RWPE1 (cell line): Measurements from ENCODE around the gene IRX2.

ENCODE experiments used
- CTCF ChIA-PET: fragments of 350-600 bp; sonication (Branson Sonifier 250); formaldehyde crosslinking; extraction: SDS; loops from one replicate; lab custom pipeline; 2021; lab: Yijun Ruan, JAX
- POLR2A ChIA-PET: fragments of 400-600 bp; formaldehyde crosslinking; extraction: SDS; loops from one replicate; lab custom pipeline; 2020; ENCODE audit warnings: antibody characterized with exemption; ENCODE audit not compliant: low non-redundant PET; lab: Yijun Ruan, JAX
- DNase-seq: peaks from one replicate; pipeline ENCODE4 v3.0.0; 2012; ENCODE audit warnings: low spot score
- H3K27ac ChIP-seq: fragments of 450-650 bp; 2 replicates; pipeline ENCODE4 v1.5.1; 2017
- TF ChIP-seq, protein P1 (sequence below): fragments of 450-650 bp; conservative IDR thresholded peaks from 2 replicates; pipeline ENCODE4 v1.5.1; 2017; ENCODE audit warnings: low read depth, mild to moderate bottlenecking

The IRX2 gene

DNA sequence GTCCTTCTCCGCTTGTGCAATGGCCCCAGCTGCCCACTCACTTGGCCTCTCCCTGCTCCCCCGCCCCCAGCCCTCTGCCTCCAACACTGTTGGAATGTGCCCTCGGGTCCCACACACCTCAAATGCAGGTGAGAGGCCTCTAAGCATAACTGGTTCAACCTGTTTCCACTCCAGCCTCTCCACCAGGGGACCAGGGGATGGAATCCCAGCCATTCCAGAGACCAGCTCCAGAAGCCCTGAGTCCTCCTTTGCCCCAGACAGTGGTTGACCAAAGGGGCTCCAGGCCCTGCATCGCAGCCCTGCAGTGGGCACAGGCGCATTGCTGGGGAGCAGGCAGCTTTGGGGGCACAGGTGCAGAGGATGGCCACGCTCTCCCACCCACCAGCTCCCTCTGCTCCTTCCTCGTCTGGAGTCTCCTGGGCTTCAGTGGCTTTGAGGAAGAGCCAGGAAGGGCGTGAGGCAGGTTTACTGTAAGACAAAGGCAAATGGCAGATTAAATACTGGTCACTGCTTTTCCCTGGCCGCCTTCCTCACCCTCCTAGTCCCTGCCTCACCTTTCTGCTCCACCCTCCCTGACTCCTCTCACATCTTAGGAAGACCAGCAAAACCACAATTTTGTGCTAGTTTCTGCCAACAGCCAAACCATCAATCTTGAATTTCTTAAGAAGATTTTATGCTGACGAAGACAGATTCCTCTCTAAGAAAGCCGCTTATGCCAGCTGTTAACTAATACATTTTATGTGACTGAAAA is 29.1 kb upstream of the IRX2 start:
- no peak overlapping the region for H3K27ac ChIP-seq
- CTCF ChIA-PET: interaction anchor here (0.6 to 1.3 kb wide), 2 partner anchors 24 to 28 kb away, joined by 4 to 7 read pairs; no protein-coding TSS in a partner anchor
- peak; percentile 87 for DNase-seq
- POLR2A ChIA-PET: interaction anchor here (0.7 to 1.0 kb wide), 2 partner anchors 28 to 30 kb away, joined by 3 to 4 read pairs; no protein-coding TSS in a partner anchor
- TF ChIP-seq, protein P1, sequence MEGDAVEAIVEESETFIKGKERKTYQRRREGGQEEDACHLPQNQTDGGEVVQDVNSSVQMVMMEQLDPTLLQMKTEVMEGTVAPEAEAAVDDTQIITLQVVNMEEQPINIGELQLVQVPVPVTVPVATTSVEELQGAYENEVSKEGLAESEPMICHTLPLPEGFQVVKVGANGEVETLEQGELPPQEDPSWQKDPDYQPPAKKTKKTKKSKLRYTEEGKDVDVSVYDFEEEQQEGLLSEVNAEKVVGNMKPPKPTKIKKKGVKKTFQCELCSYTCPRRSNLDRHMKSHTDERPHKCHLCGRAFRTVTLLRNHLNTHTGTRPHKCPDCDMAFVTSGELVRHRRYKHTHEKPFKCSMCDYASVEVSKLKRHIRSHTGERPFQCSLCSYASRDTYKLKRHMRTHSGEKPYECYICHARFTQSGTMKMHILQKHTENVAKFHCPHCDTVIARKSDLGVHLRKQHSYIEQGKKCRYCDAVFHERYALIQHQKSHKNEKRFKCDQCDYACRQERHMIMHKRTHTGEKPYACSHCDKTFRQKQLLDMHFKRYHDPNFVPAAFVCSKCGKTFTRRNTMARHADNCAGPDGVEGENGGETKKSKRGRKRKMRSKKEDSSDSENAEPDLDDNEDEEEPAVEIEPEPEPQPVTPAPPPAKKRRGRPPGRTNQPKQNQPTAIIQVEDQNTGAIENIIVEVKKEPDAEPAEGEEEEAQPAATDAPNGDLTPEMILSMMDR: no peak

DNA sequence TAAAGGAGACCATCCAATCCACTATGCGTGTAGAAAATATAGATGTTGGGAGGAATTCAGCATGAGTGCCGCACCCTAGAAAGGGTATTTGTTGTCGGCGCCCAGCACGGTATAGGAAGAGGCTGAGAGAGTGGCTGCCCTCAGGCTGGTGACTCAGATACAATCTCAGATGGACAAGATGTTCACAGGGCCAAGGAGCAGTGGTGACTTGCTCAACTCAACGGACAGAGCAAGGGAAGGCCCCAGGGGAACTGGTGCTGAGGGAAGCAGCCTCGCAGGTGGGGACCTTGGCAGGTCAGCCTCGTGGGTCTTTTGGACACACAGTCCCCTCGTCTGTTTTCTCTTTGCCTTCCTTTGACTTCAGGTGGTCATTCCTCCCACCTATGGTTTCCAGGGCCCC is 28.0 kb upstream of the IRX2 start:
- ChIA-PET POLR2A (no interaction called here), CTCF (no interaction called here)
- DNase-seq: peak; percentile 20
- TF ChIP-seq, protein P1: no peak
- no peak overlapping the region for H3K27ac ChIP-seq

DNA sequence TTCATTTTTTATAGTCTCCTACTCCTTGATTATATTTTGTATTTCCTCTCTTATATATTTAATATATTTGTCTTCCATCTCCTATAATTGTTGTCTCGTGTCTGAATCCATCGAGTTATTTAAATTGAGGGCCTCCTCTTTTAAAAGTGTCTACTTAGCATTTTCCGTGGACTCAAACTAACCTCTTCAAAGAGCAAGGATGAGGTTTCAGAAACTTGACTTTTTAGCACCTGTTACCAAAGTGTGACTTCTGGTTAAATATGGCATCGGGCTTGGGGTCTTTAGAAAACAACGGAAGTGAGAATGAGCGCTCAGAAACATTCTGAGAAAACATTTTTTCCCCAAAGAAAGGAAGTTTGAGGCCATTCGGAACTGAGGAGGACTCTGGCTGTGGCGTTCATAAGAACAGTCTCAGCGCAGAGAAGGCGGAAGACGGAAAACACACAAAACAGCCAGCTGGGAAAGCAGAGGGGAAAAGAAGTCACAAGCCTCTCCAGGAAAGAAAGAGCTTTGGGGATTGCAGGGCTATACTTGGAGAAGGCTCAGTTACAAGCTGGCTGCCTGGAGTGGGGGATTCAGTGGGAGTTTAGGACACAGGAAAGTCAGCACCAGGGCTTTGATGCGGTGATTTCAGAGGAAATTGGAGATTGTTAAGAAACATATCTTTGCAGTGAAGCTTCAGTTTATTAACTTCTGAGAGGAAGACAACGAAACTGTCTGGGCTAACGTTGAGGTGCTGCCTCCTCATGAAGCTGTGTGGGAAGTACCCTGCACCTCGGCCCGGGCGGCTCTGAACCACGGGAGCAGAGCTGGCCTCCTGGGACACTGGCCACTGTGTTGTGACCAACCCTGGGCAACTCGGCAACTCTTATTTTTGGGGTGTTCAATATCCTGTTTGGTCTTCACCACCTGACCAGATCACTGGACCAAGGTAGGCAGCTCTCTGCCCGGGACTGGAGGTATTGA is 25.1 kb upstream of the IRX2 start:
- POLR2A ChIA-PET: no interaction called here
- no peak for DNase-seq
- TF ChIP-seq, protein P1: no peak
- no peak overlapping the region for H3K27ac ChIP-seq
- CTCF ChIA-PET: no interaction called here

DNA sequence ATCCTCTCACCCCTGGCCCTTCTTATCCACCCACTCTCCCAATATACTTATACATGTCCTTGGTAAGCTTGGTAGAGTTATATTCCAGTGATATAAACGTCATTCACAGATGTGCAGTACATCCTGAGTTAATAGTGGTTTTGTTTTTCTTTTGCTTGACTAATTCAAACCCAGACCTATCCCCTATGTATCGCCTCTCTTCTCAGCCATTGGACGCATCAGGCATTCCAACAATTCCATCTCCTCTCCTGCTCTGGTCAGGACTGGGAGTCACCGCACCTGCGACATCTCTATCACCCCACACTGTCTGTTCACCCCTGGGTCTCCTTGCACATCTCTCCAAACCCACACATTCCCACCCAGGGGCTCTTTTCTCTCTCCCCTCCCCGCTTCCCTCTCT is 21.9 kb upstream of the IRX2 start:
- ChIA-PET POLR2A (no interaction called here), CTCF (interaction anchor here (0.6 kb wide), 1 partner anchor 76 kb away, joined by 4 read pairs; no protein-coding TSS in a partner anchor)
- no peak overlapping the region for H3K27ac ChIP-seq
- DNase-seq: no peak
- TF ChIP-seq, protein P1: no peak

DNA sequence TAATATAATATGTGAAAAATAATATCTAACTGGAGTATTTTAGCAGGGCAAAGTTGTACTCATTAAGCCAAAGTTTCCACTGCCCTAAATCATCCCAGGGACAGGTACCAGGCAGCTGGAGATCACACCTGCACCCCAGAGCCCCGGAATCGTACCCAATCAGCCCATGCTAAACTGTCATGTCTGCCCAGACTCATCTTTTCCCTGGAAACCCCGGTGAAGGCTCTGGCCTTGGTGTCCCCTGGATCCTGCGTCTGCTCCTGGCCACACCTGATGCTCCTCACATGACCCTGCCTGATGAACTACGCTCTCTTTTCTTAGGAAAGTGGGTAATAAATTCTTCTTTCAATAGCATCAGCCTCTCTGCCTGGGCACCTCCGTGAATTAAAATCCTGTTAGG is 15.6 kb upstream of the IRX2 start:
- DNase-seq: no peak
- POLR2A ChIA-PET: no interaction called here

More for the DNA sequence above, 15.6 kb upstream of the IRX2 start:
- TF ChIP-seq, protein P1: no peak
- H3K27ac ChIP-seq: no peak overlapping the region
- CTCF ChIA-PET: no interaction called here
